GM21786 (cell line): ENCODE measurements around the gene TMEM259.

Experiments
- ATAC-seq: cut with Tn5 transposase; IDR thresholded peaks from one replicate; pipeline ENCODE4 v1.9.1; 2021; ENCODE audit not compliant: unreplicated experiment

The TMEM259 gene

DNA sequence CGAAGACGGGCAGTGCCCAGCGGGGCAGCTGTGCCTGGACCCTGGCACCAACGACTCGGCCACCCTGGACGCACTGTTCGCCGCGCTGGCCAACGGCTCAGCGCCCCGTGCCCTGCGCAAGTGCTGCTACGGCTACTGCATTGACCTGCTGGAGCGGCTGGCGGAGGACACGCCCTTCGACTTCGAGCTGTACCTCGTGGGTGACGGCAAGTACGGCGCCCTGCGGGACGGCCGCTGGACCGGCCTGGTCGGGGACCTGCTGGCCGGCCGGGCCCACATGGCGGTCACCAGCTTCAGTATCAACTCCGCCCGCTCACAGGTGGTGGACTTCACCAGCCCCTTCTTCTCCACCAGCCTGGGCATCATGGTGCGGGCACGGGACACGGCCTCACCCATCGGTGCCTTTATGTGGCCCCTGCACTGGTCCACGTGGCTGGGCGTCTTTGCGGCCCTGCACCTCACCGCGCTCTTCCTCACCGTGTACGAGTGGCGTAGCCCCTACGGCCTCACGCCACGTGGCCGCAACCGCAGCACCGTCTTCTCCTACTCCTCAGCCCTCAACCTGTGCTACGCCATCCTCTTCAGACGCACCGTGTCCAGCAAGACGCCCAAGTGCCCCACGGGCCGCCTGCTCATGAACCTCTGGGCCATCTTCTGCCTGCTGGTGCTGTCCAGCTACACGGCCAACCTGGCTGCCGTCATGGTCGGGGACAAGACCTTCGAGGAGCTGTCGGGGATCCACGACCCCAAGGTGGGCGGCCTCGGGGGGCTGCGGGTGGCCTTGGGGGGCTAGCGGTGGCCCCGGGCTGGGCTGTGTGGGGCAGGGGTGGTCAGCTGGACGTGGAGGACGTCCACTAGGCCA, 15.9 kb downstream of the TMEM259 start:
- ATAC-seq, result no peak

DNA sequence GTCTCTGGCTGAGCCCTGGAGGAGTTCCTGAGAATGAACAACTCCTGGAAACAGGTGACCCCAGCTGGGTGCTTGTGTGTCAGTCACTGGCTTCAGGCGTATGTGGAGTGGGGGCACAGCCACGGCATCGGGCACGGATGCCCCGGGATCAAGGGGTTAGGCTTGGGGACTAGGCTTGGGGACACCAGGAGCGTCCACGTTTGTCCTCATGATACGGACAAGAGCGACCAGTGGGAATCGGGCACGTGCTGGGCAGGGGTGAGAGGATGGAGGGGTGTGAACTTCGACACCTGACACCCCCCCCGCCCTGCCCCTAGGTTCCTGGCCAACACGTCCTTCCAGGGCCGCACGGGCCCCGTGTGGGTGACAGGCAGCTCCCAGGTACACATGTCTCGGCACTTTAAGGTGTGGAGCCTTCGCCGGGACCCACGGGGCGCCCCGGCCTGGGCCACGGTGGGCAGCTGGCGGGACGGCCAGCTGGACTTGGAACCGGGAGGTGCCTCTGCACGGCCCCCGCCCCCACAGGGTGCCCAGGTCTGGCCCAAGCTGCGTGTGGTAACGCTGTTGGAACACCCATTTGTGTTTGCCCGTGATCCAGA, 16.6 kb downstream of the TMEM259 start:
- no peak for ATAC-seq

- no peak for ATAC-seq
These were observed 17.6 kb downstream of the TMEM259 start for GRCh38 chr19:1003283-1003682.

DNA sequence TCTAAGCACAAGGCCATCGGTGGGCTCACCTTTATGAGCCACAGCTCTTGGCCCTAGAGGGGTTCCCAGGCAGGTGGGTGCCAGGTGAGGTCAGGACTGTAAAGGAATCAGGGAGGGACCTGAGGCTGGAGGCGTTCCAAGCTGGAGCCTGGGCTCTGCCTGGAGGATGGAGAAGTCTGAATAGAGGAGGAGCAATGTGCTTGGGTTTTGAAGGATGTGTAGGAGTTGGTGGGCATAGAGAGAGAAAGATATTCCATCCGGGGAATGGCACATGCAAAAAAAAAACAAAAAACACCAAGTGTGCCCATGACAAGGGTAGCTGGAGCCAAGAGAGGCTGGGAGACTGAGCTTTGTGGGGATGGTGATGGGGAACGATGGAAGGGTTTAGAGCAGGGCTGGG, 18.3 kb downstream of the TMEM259 start:
- ATAC-seq, result no peak

DNA sequence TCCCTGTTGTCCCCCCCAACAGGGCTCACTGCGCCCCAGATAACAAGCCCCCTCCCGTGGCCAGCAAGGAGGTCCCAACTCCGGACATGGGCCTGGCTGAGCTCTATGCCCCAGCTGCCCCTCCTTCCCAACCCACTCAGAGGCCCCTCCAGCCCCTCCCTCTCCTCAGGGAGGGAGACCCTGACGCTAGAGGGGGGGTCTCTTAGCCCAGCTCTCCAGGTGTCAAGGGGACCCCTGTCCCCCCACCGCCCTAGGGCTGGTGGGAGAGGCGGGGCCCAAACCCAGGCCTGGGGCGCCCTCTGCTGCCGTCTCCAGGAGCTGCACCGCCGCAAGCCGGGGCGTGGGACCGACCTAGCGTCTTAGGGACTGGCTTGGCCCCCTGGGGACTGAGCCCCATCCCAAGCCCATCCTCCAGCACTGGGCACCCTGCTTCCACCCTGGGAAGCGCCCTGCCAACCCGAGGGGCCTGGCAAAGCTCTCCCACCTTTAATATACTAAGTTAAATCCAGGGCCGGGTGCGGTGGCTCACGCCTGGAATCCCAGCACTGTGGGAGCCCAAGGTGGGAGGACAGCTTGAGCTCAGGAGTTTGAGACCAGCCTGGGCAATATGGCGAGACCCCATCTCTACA, 19.3 kb downstream of the TMEM259 start:
- no peak for ATAC-seq

GRCh38 chr19:1000591-1001537, 20.1 kb downstream of the TMEM259 start:
- ATAC-seq, result no peak

DNA sequence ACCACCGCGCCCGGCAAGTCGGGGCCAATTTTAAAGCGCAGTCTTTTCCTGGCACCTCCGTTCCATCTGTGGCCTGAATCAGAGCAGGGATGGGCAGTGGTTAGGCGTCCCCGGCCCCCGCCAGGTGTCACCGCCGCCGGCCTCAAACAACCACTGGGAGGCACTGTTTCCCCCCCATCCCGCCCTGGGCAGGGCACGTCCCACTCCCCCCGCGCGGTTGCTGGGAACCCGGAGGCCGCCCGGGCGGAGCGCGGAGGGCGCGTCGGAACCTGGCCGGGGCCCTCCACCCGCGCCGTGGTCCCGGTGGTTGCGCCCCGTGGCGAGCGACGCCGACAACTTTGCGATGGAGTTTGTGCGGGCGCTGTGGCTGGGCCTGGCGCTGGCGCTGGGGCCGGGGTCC, 20.8 kb downstream of the TMEM259 start, which contains the start of gene GRIN3B:
Gene GRIN3B, plus strand, starts transcription at position 325 of the 400 bp plus-strand sequence. Its CDS starts 19 bp downstream, at position 344.
- no peak for ATAC-seq

DNA sequence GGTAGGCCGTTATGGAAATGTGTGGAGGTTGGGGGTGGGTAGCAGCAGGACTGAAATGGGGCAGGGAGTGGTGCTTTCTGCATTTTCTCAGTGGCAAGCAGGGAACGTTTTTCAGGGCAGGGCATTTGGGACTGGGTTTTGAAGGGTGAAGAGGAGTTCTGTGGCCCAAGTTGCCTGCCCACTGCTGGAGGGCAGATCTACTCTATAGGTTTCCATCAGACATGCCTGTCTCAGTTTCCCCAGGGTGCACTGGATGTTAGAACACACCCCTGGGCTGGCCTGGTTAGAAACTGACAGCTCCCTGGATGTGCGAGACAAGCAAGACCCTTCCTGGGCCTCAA, 21.6 kb downstream of the TMEM259 start:
- ATAC-seq, result no peak

DNA sequence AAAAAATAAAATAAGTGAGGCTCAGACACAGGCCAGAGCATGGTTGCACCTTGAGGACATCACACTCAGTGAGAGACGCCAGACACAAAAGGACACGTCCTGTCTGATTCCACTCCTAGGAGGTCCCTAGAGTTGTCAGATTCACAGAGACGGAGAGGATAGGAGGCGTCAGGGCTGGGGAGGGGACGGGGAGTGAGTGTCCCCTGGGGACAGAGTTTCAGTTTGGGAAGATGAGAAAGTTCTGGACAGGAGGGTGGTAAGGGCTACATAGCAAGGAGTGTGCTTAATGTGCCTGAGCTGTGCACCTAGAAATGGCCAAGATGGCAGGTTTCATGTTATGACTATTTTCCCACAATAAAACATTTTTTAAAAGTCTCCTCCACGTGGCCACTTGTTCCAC, 22.9 kb downstream of the TMEM259 start:
- ATAC-seq, result no peak

GRCh38 chr19:996051-996838, 24.7 kb downstream of the TMEM259 start:
- no peak for ATAC-seq

DNA sequence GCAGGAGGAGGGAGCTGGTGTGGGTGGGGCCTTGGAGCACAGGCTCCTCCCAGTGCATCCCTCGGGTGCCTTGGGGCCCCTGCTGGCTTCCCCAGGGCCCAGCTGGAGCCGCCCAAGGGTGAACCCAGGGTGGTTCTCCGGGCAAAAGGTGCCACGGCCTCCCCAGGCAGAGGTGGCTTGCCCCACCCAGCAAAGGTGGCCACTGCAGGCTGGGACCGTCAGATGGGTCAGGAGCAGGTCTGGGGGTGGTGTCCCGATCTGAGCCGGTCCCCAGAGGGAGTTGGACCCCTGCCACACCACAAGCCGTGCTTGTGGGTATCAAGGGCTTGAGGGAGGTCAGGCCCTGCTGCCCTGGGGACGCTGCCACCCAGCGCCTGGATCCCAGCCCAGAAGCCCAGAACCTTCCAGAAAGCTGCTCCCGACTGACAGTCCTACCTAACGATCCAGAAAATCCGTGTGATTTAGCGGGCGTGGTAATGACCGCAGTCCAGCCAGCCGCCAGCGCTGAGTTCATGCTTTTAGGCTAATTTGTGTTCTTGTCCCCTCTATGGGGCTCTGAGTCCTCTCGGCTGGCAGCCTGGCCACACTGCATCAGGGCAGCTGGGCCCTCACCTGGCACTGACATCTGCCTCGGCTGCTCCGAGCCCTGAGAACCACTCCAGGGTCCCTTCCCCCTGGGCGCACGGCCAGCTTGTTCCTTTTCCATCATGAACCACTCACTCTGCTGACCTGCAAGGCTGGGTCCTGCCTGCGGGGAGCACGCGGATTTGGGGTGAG, 25.7 kb downstream of the TMEM259 start:
- no peak for ATAC-seq

DNA sequence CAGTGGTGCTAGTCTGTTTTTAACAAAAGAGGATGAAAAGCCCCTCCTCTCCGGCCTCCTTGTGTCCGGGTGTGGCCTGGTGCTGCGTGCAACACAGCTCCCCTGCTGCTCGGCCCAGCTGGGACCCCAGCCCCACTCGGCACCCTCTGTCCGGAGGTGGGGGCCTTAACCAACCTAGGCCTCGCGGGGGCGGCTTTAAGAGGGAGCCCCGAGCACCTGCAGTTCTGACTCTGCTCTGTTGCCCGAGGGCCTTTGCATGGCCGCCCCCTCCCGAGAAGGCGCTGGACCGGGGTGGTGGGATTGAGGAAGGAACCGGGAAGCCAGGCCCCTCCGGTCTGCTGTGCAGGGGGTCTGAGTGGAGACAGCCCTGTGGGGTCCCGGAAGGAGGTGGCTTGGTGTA, 26.4 kb downstream of the TMEM259 start:
- ATAC-seq, result no peak

DNA sequence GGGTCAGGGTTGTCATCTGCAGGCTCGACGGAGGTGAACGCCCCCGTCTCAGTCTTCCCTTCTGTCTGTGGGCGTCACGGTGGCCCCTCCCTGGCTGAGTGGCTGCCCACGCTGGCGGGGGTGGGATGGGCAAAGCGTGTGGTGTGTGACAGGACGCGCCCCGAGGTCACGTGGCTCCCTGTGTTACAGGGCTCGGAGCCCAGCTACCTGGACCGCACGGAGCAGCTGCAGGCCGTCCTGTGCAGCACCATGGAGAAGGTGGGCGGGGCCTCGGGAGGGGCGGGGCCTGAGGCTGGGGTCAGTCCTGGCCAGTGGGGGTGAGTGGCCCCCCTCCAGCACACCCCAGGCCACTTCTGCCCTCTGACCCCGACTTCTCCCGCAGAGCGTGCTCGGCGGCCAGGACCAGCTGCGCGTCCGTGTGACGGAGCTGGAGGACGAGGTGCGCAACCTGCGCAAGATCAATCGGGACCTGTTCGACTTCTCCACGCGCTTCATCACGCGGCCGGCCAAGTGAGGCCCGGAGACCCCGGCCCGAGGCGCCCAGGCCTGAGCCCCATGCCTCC, 27.0 kb downstream of the TMEM259 start:
- ATAC-seq, result no peak

DNA sequence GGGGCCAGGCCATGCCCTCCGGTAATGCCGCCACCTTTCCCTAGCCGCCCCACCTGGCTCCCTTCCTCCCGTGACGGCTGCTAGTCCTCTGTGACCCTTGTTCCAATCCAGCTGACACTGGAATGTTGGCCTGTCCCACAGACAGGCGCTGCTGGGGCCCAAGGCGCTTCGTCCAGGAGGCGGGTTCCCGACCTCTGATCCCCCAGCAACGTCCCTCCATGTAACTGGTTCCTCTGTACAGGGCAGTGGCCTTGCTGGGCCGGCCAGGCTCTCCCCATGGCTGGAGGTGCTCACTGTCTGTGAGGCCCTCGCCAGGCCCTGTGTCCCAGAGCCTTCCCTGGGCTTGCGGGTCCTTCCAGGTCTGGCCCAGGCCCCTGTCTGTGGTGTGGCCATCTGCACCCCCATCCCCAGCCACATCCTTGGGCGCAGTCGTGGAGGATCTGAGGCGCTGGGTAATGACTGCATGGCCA, 27.5 kb downstream of the TMEM259 start:
- ATAC-seq, result no peak

DNA sequence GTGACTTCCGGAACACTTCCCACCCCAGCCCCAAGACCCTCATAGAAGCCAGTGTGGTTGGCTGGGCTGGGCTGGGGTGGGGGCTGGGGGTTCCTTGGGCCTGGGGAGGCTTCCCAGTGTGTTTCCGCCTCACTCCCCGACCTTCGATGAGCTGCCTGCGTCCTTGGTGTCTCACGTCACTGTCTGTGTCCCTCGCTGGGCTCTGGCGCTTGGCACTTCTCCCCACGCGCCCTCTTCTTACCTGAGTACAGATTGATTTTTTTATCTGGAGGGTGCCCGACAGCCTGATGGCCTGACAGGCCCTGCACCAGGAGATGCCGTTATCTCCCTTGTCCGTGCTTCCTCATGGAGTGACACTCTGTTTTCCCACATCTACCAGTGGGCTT, 28.3 kb downstream of the TMEM259 start:
- no peak for ATAC-seq

GRCh38 chr19:991932-992669, 28.8 kb downstream of the TMEM259 start:
- no peak for ATAC-seq

DNA sequence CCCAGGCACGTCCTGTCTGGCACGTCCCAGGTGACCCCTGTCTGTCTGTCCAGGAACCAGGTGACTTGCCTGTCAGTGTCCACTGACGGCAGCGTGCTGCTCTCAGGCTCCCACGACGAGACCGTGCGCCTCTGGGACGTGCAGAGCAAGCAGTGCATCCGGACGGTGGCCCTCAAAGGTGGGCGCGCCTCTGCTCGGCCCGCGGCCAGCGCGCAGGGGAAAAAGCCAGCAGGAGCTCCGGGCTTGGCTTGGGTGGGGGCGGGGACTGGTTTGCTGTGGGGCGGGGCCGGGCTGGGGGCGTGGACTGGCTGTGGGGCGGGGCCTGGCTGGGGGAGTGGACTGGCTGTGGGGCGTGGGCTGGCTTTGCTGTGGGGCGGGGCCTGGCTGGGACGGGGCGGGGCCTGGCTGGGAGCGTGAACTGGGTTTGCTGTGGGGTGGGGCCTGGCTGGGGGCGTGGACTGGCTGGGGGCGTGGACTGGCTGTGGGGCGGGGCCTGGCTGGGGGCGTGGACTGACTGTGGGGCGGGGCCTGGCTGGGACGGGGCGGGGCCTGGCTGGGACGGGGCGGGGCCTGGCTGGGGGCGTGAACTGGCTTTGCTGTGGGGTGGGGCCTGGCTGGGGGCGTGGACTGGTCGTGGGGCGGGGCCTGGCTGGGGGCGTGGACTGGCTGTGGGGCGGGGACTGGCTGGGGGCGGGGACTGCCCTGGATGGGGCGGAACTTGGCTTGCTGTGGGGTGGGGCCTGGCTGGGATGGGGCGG, 29.6 kb downstream of the TMEM259 start:
- no peak for ATAC-seq

DNA sequence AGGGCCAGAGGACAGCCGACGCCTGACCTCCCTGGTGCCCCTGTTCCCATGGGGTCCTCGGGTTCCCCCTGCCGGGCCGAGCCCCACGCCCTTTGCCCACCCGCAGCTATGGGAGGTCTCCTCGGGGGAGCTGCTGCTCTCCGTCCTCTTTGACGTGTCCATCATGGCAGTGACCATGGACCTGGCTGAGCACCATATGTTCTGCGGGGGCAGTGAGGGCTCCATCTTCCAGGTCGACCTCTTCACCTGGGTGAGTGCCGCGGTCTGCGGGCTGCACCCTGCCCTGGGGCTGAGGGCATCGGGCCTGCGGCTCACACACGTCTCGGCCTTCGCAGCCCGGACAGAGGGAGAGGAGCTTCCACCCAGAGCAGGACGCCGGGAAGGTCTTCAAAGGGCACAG, 30.2 kb downstream of the TMEM259 start:
- ATAC-seq, result no peak
